Duodenal mucosa (tissue), 2 donors: Measurements from ENCODE around the gene TEN1.

Experiments
- H3K27ac ChIP-seq: one replicate; pipeline ENCODE4 v1.7.0; 2013; ENCODE audit warnings: low read depth, low read length
- H3K27me3 ChIP-seq, 2 donors: one replicate each; pipeline ENCODE4 v1.7.0; 2013; ENCODE audit warnings: low read length in 2 of 2, control low read depth in 1 of 2; ENCODE audit not compliant: insufficient read depth in 2 of 2, control insufficient read depth in 1 of 2
- H3K36me3 ChIP-seq, 2 donors: one replicate each; pipeline ENCODE4 v1.7.0; 2013; ENCODE audit warnings: low read length in 2 of 2, control low read depth in 1 of 2; ENCODE audit not compliant: insufficient read depth in 2 of 2, control insufficient read depth in 1 of 2
- H3K4me1 ChIP-seq, 2 donors: one replicate each; pipeline ENCODE4 v1.7.0; 2013; ENCODE audit warnings: low read length in 2 of 2, control low read depth in 1 of 2; ENCODE audit not compliant: insufficient read depth in 2 of 2, control insufficient read depth in 1 of 2
- H3K4me3 ChIP-seq, 2 donors: one replicate each; pipeline ENCODE4 v1.7.0; 2013; ENCODE audit warnings: low read length in 2 of 2, low read depth in 1 of 2
- H3K9ac ChIP-seq, 2 donors: one replicate each; pipeline ENCODE4 v1.7.0; 2013; ENCODE audit warnings: low read length in 2 of 2, low read depth in 1 of 2
- H3K9me3 ChIP-seq, 2 donors: one replicate each; pipeline ENCODE4 v1.7.0; 2013; ENCODE audit warnings: low read length in 2 of 2, control low read depth in 1 of 2; ENCODE audit not compliant: control insufficient read depth in 1 of 2

TEN1 gene

GRCh38 chr17:76005263-76006149 is 26.5 kb downstream of the TEN1 start:
- no peaks in the 10 kb centered on the region for H3K27me3 ChIP-seq
- no peak overlapping the region for H3K4me3 ChIP-seq
- H3K4me1 ChIP-seq = peaks cover 11 to 33% of the 10 kb centered on the region in 2 donors
- peaks cover 8 to 46% of the 10 kb centered on the region in 2 donors for H3K36me3 ChIP-seq
- no peaks in the 10 kb centered on the region for H3K9me3 ChIP-seq
- no peak overlapping the region for H3K27ac ChIP-seq
- no peak overlapping the region for H3K9ac ChIP-seq

GRCh38 chr17:76007131-76007849 is 28.2 kb downstream of the TEN1 start:
- Histone ChIP-seq H3K4me3 (no peak overlapping the region), H3K27me3 (no peaks in the 10 kb centered on the region), H3K27ac (no peak overlapping the region), H3K4me1 (peaks cover 7 to 17% of the 10 kb centered on the region in 2 donors), H3K36me3 (peaks cover under 1 to 50% of the 10 kb centered on the region in 2 donors), H3K9ac (no peak overlapping the region), H3K9me3 (no peaks in the 10 kb centered on the region)

GRCh38 chr17:76007850-76008165 is 28.8 kb downstream of the TEN1 start:
- Histone ChIP-seq H3K4me1 (peaks cover 7 to 14% of the 10 kb centered on the region in 2 donors), H3K27me3 (no peaks in the 10 kb centered on the region), H3K36me3 (peaks cover 0 to 46% of the 10 kb centered on the region in 2 donors), H3K27ac (no peak overlapping the region), H3K9me3 (no peaks in the 10 kb centered on the region), H3K4me3 (no peak overlapping the region), H3K9ac (no peak overlapping the region)

GRCh38 chr17:76008208-76008607 is 29.2 kb downstream of the TEN1 start:
- Histone ChIP-seq H3K9me3 (no peaks in the 10 kb centered on the region), H3K4me3 (no peak overlapping the region), H3K27me3 (no peaks in the 10 kb centered on the region), H3K36me3 (peaks cover 0 to 46% of the 10 kb centered on the region in 2 donors), H3K4me1 (peaks cover 3 to 10% of the 10 kb centered on the region in 2 donors), H3K9ac (no peak overlapping the region), H3K27ac (no peak overlapping the region)

- peaks cover 0 to 50% of the 10 kb centered on the region in 2 donors for H3K36me3 ChIP-seq
- no peak overlapping the region for H3K27ac ChIP-seq
- no peak overlapping the region for H3K4me3 ChIP-seq
Observed at GRCh38 chr17:76008630-76009425, 29.8 kb downstream of the TEN1 start.

GRCh38 chr17:76009447-76009846 is 30.4 kb downstream of the TEN1 start:
- Histone ChIP-seq H3K27ac (no peak overlapping the region), H3K4me1 (peaks cover 0 to 7% of the 10 kb centered on the region in 2 donors), H3K9me3 (no peaks in the 10 kb centered on the region), H3K27me3 (no peaks in the 10 kb centered on the region), H3K9ac (no peak overlapping the region), H3K4me3 (no peak overlapping the region), H3K36me3 (peaks cover 0 to 53% of the 10 kb centered on the region in 2 donors)

More at GRCh38 chr17:76008630-76009425, 29.8 kb downstream of the TEN1 start:
- Histone ChIP-seq H3K27me3 (no peaks in the 10 kb centered on the region), H3K9ac (no peak overlapping the region), H3K9me3 (no peaks in the 10 kb centered on the region), H3K4me1 (peaks cover 0 to 7% of the 10 kb centered on the region in 2 donors)

GRCh38 chr17:76009969-76010661 is 31.1 kb downstream of the TEN1 start:
- no peaks in the 10 kb centered on the region for H3K27me3 ChIP-seq
- H3K27ac ChIP-seq = no peak overlapping the region
- no peak overlapping the region for H3K9ac ChIP-seq
- peaks cover 0 to 58% of the 10 kb centered on the region in 2 donors for H3K36me3 ChIP-seq
- H3K9me3 ChIP-seq = no peaks in the 10 kb centered on the region
- H3K4me3 ChIP-seq = no peak overlapping the region
- peaks cover 0 to 4% of the 10 kb centered on the region in 2 donors for H3K4me1 ChIP-seq

GRCh38 chr17:76011951-76012350 is 32.9 kb downstream of the TEN1 start:
- Histone ChIP-seq H3K27me3 (no peaks in the 10 kb centered on the region), H3K36me3 (peaks cover 0 to 53% of the 10 kb centered on the region in 2 donors), H3K9me3 (no peaks in the 10 kb centered on the region), H3K9ac (no peak overlapping the region), H3K4me3 (no peak overlapping the region), H3K4me1 (no peaks in the 10 kb centered on the region), H3K27ac (no peak overlapping the region)

- Histone ChIP-seq H3K36me3 (peaks cover 0 to 47% of the 10 kb centered on the region in 2 donors), H3K9ac (no peak overlapping the region)
Observed at GRCh38 chr17:76013377-76013932, 34.4 kb downstream of the TEN1 start.

More at GRCh38 chr17:76013377-76013932, 34.4 kb downstream of the TEN1 start:
- H3K27me3 ChIP-seq = no peaks in the 10 kb centered on the region
- no peaks in the 10 kb centered on the region for H3K9me3 ChIP-seq
- H3K4me1 ChIP-seq = no peaks in the 10 kb centered on the region
- no peak overlapping the region for H3K27ac ChIP-seq
- no peak overlapping the region for H3K4me3 ChIP-seq
